GM19239 (cell line): ENCODE data around the gene AFG3L2.

ENCODE experiments used
- DNase-seq: peaks from one replicate; pipeline ENCODE4 v3.0.0; 2011; ENCODE audit warnings: low spot score; ENCODE audit not compliant: insufficient read length
- FAIRE-seq: peaks from 2 replicates; lab custom pipeline; 2011; peaks lifted over from hg19 to GRCh38; lab: Jason Lieb, UNC

Gene AFG3L2

DNA sequence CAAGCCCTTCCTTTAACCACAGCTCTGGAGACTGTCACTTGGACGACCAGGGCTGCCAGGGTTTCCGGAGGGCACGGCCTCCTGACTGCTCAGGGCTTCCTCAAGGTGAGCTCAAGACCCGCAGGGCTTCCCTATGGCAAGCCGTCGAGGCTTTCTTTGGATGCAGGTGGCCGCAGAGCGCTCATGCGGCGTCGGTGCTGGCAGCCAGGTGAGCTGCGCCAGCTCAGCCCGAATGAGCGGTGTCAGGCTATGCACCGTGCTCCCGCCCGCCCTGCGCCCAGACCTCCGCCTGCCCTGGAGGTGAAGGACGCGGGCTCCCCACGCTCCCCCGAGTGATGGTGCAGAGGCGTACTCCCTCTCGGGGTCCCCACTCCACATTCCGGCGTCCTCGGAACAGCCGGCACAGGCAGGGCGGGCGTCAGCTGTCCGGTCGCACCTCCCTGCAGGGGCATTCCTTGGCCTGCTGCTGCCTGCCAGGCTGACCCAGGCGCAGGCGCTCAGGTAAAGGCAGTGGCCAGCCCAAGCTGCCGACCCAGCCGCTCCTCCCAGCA is 89.8 kb downstream of the AFG3L2 start:
- DNase-seq (no peak), FAIRE-seq (no peak)

DNA sequence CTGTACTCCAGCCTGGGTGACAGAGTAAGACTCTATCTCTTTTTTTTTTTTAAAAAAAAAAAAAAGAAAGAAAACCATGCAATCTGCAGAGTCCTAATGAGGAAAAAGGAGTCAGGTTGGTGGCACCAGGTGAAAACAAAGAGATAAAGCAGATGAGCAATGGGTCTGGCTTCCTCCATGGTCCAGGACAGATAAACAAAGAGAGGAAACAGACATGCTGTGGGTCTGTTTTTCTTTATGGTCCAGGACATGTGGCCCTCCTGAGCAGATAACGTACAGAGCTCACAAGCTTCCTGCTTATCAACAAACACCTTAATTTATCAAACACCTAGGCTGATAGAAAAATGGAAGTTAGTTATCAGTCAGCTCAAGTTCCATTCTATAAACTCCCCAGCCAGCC is 93.4 kb downstream of the AFG3L2 start:
- DNase-seq (no peak), FAIRE-seq (no peak)

DNA sequence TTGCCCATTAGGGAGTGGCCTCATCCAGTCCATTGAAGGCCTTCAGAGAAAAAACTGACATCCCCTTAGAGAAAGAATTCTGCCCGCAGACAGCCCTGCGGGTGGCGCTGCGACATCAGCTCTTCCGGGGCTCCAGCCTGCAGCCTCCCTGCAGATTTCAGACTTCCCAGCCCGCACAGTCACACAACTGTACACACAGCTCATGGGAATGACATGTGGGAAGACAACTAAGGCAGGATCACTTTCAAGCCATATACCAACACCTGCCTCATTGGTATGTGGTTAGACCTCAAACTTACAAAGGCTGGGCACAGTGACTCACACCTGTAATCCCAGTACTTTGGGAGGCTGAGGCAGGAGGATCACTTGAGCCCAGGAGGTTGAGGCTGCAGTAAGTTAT is 93.8 kb downstream of the AFG3L2 start:
- FAIRE-seq (no peak), DNase-seq (no peak)

DNA sequence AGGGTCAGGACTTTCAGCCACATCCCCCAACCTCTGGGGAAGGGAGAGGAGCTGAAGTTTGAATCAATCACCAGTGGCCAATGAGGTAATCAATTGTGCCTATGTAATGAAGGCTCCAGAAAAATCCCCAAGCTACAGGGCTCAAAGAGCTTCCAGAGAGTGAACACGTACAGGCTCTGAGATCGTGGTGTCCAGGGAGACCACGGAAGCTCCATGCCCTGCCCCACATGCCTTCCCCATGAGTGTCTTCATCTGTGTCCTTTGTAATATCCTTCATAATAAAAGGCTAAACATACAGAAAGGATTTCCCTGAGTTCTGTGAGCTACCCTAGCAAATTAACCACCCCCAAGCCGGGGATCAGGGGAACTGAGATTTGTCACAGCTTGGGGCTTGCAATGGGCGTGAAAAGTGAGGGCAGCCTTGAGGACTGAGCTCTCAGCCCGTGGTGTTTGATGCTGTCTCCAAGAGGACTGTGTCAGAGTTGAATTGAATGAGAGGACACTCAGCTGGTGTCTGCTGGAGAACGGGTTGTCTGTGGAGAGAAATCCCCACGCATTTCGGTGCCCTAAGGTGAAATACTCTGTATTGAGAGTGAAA is 94.5 kb downstream of the AFG3L2 start:
- FAIRE-seq (no peak), DNase-seq (no peak)

DNA sequence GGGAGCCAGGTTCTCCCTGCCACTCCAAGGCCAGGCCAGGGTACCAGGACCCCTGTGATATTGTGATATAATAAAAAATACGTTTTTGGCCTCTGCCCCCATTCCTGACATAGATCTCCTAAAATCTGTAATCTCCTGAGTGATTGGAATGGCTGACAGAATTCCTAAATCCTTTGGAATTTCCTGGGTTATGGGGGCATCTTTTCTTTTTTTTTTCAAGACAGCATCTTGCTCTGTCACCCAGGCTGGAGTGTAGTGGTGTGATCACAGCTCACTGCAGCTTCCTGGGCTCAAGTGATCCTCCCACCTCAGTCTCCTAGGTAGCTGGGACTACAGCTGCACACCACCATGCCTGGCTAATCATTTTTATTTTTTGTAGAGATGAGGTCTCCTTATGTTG is 95.2 kb downstream of the AFG3L2 start:
- no peak for FAIRE-seq
- DNase-seq = no peak

DNA sequence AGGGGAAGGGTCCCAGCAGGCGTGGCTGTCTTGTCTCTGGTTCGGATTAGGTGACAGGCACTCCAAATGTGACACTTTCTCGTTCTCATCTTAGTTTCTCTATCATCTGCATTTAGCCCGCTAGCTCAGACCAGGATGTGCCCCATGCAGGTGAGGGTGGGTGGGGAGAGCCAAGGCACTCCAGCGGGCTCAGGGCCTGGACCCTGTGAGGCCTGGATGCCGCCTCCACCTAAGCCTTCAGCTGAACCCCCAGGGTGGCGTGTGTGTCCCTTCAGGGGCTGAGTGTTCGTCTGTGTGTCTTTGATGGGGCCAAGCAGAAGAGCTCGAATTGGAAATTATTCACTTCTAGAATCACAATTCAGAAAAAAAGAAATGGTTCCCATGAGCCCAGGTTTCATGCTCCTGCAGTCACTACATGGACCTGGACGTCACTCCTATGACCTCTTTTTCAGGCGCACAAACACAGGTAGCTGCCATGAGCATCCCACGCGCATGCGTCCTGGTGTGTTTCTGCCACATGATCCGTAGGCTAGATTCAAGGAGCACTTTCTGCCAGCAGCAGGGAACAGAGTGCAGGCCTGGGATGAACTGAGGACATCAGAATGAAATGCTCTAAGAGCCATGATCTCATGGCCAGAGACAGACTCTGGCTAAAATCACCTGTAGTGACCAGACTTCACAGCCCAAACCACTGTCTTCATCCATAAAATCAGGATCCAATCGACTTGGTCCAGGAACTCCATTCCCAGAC is 97.1 kb downstream of the AFG3L2 start:
- FAIRE-seq (no peak), DNase-seq (no peak)
